LoVo (cell line): Measurements from ENCODE around the gene ATAD3C.
"Not testable (repeated sequence)": the region's sequence is repeated elsewhere in the genome, so short reads cannot be mapped to it uniquely, and the experiment has no call there.

Source experiments
- DNase-seq: peaks from one replicate; pipeline ENCODE4 v3.0.0-alpha.2; 2016; ENCODE audit warnings: low spot score

The ATAD3C gene

DNA sequence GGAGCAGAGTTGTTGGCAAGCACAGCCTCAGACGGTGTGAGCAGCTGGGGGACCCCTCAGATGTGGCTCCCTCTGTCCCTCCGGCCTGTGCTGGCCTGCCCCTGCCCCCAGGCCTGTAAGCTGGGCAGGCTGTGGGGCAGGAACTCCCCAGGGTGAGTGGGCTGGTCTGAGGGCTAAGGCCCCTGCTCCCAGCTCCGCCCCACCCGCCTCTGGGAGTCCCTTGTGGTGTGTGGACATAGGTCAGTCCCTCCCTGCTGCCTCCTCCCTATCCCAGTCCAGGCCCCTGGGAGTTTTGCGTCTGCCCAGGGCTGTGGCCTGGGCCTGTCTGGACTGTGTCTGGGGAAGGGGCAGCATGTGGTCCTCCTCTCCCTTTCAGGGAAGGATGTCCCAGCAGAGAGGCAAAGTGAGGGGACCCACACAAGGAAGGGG lies 17.6 kb upstream of the ATAD3C start:
- DNase-seq, result no peak

GRCh38 chr1:1432274-1432950 lies 17.1 kb upstream of the ATAD3C start:
- DNase-seq, result no peak

- peak; percentile 8 for DNase-seq
Measured at GRCh38 chr1:1432951-1433803, 16.3 kb upstream of the ATAD3C start.

- DNase-seq, result no peak
Measured at GRCh38 chr1:1433804-1434130, 15.7 kb upstream of the ATAD3C start.

GRCh38 chr1:1434131-1434823 lies 15.2 kb upstream of the ATAD3C start:
- DNase-seq, result no peak

DNA sequence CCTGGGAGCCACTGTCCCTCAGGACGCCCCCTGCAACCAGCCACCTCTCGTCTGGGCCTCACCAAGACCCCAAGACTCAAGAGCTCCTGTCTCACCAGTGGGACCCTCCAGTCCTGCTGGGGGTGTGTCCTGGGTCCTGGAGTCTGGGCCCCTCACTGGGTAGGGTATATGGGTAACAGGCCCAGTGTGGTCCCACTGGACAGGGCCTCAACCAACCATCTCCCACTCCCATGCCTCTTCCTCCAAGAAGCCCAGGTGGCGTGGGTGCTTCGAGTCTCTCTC lies 14.7 kb upstream of the ATAD3C start:
- DNase-seq, result no peak

DNA sequence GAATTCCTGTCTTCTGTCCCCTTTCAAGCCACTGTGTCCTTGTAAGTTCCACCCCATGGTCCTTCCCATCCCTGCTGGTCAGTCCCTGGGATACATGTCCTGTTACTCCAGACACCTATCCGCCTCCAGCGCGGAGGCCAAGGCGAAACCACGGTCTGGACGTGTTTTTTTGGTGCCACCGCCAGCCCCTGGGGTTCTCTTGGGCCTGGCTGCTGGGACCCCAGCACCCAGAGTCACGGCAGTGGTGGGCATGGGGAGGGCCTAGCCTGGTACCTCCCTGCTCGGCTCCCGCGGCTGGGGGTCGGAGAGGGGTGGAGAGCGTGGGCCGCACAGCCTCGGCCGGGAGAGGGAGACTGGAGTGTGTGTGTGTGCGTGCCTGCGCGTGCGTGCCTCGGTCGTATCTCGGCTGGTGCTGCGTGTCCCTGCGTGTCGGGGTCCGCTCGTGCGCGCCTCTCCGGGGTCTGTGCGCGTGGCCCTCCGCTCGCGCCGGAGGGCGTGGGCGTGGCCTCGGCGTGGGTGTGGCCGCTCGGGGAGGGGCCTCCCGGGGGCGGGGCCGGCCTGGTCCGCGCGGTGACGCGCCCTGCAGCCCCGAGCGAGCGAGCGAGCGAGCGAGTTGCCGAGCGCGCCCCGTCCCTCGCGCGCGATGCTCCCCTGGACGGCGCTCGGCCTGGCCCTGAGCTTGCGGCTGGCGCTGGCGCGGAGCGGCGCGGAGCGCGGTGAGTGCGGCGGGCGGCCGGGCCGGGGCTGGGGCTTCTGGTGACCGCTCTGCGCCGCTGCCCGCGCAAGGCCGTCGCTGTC lies 14.2 kb upstream of the ATAD3C start, which contains the start of gene VWA1:
Gene VWA1 (plus strand): TSS at position 585 of the 798 bp plus-strand sequence. CDS start 59 bp downstream, at position 644.
- DNase-seq, result peak; percentile 34

DNA sequence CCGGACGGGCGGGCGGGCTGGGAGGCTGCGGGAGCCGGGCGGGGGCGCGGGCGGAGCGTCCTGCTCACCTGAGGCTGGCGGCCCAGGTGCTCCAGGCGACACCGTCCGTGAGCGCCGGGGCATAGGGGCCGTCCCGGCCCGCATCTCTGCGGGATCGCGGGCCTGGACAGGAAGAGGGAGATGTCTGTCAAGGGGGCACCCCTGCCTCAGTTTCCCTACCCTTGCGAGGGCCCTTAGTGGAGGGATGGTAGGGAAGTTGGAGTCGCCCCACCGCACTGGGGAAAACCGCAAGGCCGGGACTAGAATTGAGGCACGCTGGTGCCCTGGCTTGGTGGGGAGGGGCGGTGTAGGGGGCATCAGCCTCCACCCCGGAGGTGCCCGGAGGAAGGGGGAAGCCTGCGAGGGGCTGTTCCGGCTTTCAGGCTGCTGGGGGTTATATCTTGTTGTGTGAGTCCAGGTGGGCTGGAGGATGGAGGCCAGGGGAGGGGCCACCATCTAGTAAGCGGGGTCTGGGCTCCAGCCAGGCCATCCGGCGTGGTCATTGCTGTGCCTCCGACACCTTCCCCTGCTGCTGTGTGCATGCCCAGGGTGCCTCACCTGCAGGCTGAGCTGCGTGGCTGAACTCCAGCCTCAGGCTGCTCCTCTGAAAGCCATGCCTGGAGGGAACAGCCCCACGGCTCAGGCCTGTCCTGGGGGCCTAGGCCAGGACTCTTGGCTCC lies 13.4 kb upstream of the ATAD3C start:
- no peak for DNase-seq

DNA sequence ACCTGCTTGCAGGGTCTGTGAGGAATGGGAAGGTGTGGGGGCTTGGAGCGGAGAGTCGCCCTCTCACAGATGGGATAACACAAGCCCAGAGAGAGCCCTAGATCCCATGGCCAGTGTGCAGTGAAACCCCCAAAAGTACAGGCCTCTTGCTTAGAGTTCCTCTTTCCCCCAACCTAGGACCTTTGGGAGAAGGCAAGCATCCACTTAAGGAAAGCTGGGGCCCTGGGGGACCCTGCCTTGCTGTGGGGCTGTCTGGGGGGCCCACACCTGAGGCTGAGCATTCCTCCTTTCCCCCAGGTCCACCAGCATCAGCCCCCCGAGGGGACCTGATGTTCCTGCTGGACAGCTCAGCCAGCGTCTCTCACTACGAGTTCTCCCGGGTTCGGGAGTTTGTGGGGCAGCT lies 12.9 kb upstream of the ATAD3C start:
- no peak for DNase-seq

DNA sequence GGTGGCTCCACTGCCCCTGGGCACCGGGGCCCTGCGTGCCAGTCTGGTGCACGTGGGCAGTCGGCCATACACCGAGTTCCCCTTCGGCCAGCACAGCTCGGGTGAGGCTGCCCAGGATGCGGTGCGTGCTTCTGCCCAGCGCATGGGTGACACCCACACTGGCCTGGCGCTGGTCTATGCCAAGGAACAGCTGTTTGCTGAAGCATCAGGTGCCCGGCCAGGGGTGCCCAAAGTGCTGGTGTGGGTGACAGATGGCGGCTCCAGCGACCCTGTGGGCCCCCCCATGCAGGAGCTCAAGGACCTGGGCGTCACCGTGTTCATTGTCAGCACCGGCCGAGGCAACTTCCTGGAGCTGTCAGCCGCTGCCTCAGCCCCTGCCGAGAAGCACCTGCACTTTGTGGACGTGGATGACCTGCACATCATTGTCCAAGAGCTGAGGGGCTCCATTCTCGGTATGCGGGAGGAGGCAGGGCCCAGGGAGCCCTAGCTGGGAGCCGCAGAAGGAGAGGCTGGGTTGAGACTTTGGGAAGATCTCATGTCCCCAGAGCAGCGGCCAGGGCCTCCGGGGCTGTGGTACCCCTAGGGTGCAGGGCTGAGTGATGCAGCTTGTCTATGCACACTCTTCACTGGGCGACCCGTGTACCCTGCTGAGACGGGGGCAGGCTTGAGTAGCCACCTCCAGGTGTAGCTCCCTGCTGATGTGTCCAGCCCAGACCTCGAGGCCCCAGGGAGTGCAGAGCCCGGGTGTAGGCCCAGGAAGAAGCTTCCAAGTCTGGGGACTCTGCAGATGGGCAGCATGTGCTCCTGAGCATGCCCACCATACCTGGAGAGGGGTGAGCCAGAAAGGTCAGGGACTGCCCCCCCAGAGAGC lies 12.2 kb upstream of the ATAD3C start:
- DNase-seq, result no peak

DNA sequence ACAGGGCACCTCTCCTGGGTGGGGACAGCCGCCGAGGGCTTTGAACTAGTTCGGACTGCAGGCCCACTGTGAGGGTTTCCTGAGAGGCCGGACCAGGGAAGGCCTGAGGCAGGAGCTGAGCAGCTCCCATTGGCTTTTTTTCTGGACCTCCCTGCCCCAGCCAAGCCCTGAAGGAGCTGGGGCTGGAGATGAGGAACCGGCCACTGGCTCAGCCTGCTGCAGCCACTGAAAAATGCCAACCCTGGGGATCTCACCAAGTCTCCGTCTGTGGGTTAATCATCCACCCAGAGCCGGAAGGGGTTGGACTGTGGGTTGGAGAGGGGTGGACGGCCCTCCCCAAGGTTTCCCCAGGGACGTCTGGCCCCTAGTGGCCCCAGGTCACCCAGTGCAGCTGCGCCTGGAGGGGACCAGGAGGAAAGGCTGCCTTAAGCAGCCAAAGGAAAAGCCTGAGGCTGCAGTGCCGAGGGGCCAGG lies 11.5 kb upstream of the ATAD3C start:
- no peak for DNase-seq

DNA sequence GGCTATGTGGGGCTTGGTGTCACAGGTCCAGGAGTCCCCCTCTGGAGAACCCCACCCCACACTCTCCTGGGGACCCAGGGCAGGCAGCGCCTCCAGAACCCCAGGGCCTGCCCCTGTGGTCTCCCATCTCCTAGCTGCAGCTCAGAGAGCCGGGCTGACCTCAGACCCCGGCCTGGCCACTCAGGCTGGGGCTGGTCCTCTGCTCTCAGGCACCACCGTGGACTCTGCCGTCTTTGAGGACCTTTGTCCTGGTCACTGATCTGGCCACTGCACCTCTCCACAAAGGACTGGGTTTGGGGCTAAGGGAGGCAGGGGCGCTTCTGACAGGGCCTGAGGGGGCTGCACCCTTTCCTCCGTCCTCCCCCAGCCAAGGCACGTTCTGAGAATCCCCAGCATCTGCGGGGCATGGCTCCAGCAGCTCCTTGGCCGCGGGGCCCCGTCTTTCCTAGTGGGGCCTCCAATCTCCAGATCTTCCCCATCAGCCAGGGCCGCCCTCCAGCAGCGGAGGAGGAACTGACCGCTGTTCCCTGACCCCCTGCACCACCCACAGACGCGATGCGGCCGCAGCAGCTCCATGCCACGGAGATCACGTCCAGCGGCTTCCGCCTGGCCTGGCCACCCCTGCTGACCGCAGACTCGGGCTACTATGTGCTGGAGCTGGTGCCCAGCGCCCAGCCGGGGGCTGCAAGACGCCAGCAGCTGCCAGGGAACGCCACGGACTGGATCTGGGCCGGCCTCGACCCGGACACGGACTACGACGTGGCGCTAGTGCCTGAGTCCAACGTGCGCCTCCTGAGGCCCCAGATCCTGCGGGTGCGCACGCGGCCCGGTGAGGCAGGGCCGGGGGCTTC lies 10.7 kb upstream of the ATAD3C start:
- DNase-seq, result no peak

DNA sequence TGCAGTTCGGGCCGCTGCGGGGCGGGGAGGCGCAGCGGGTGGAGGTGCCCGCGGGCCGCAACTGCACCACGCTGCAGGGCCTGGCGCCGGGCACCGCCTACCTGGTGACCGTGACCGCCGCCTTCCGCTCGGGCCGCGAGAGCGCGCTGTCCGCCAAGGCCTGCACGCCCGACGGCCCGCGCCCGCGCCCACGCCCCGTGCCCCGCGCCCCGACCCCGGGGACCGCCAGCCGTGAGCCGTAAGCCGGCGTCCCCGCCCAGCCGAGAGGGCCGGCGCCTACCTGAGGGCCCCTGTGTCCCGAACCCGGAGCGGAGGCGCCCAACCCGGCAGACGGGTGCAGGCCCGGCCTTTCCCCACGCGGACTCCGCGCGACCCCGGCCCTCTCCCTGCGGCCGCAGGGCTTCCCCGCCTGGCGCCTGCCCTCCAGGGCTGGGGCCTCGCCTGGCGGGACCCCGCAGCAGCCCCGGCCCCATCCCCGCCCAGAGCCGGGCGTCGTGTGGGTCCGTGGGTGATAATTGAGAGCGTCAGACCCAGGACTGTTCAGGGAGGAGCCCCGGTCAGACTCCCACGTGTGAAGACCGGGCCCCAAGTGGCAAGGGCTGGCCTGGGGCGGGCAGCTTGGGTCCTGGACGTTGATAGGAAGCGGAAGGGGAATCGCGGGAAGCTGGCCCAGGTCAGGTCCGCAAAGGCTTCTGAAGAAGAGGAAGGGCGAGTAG lies 9.8 kb upstream of the ATAD3C start:
- DNase-seq, result no peak

GRCh38 chr1:1440262-1441001 lies 9.1 kb upstream of the ATAD3C start:
- DNase-seq, result no peak

DNA sequence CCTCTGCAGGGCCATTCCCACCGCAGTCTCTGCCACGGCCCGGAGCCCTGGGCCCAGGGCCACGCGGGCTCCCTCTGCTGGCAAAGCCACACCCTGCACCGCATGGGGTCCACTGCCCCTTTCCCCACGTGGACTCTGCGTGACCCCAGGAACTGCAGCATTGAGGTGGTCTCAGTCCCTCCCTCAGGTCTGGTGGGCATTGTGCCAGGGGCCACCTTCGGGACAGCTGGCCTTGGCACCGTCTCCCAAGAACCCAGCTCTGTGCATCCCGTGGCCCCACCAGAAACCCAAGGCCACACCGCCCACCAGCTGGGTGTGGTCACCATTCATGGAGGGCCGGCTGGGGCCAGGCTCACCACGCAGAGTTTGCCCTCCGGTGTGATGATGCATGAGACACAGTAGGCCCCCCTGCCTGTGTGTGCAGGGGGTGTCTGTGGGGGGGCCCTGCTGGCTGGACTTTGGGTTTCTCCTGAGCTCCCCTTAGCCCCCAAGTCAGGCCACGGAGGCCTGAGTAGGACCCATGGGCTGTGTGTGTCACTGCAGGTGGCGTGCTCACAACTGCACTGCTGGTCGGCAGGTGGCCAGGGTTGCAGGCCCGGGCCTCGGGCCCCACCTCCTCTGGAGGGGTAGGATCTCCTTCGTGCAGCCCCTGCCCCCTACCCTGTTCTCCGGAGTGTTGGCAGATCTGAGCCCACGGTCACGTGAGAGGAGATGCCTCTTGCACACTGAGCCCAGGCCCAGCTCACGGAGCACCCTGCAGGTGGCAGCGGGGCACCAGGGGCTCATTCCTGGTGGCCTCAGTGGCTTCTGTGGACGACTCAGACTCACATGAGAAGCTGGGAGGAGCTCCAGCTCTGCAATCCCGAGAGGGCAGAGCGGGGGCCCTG lies 8.2 kb upstream of the ATAD3C start:
- no peak for DNase-seq

DNA sequence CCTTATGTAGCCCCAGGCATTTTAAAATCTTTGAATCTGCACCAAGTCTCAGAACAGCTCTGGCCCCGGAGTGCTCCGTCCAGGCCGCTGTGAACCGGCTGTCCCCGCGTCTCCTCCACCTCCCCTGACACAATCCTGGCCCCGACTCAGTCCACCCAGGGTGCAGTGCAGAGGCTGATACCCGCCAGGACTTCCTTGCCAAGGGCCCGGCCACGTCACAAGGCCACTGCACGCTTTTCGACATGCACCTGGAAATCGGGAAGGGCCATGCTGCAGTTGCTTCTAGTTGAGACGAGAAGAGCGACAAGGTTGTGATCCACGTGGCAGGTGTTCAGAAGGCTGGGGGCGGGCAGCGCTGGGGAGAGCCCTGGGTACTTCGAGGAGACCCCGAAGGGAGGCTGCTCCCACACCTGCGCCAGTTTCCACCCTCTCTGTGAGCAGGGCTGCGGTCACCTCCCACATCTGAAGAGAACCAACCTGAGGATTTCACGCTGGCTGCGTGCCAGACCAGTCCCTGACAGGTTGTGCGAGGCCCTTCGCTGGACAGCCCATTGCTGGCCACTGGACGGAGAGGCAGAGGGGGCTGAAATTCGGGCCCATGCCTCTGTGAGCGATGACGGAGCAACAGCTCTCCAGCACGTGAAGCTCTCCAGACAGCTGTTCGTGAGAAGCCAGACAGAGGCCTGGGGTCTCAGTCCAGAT lies 7.3 kb upstream of the ATAD3C start:
- DNase-seq, result no peak

DNA sequence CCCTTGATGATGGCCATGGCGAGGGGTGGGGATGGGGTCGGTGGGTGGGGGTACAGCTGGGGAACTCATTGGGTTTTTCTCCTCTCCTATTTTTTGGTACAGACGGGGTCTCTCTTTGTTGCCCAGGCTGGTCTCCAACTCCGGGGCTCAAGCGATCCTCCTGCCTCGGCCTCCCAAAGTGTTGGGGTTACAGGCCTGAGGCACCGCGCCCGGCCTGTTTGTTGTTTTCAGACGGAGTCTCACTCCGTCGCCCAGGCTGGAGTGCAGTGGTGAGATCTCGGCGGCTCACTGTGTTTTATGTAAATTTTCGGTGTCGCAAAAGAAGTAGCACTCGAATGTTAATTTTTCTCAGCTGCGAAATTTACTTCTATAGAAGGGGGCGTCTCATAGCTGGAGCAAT lies 2.9 kb upstream of the ATAD3C start:
- DNase-seq, result not testable (repeated sequence)
